Neural cell (in vitro differentiated cells): ENCODE measurements around the gene HSPBAP1.

Experiments used
- CTCF ChIP-seq: fragments of 450-650 bp; IDR thresholded peaks from 2 replicates; pipeline ENCODE4 v1.5.1; 2014; ENCODE audit warnings: antibody characterized with exemption, mild to moderate bottlenecking, moderate library complexity; ENCODE audit not compliant: poor library complexity, severe bottlenecking
- RAD21 ChIP-seq: fragments of 450-650 bp; conservative IDR thresholded peaks from 2 replicates; pipeline ENCODE4 v1.6.1; 2014; ENCODE audit warnings: antibody characterized with exemption, mild to moderate bottlenecking, moderate library complexity
- REST ChIP-seq: IDR thresholded peaks from 2 replicates; pipeline ENCODE4 v1.6.1; 2012; ENCODE audit warnings: borderline replicate concordance

GRCh38 chr3:122745369-122746021 lies 48.1 kb downstream of the HSPBAP1 start:
- TF ChIP-seq CTCF (no peak), RAD21 (no peak), REST (no peak)
